SK-N-SH treated with all-trans-retinoic acid at 6 μM for 48 hours (cell line): ENCODE measurements around the gene VWDE.

ENCODE experiments used
- BACH2 ChIP-seq: fragments of 250-450 bp; sonication (Bioruptor Pico); IDR thresholded peaks from 2 replicates; pipeline ENCODE4 v1.9.0; 2021; ENCODE audit warnings: mild to moderate bottlenecking, borderline replicate concordance
- CSDC2 ChIP-seq: fragments of 250-450 bp; sonication (Bioruptor Pico); IDR thresholded peaks from 2 replicates; pipeline ENCODE4 v1.5.0; 2020; ENCODE audit warnings: mild to moderate bottlenecking, moderate library complexity
- ESRRG ChIP-seq: fragments of 250-450 bp; sonication (Bioruptor Pico); IDR thresholded peaks from 2 replicates; pipeline ENCODE4 v1.6.1; 2021; ENCODE audit warnings: mild to moderate bottlenecking
- ISL1 ChIP-seq: fragments of 250-450 bp; sonication (Bioruptor Pico); IDR thresholded peaks from 2 replicates; pipeline ENCODE4 v2.1.2; 2022; ENCODE audit warnings: mild to moderate bottlenecking, moderate library complexity
- OSR1 ChIP-seq: fragments of 250-450 bp; sonication (Bioruptor Pico); IDR thresholded peaks from 2 replicates; pipeline ENCODE4 v1.8.0; 2022; ENCODE audit warnings: moderate library complexity, mild to moderate bottlenecking, inconsistent platforms
- PPARA ChIP-seq: fragments of 250-450 bp; sonication (Bioruptor Pico); IDR thresholded peaks from 2 replicates; pipeline ENCODE4 v1.5.0; 2020; ENCODE audit warnings: mild to moderate bottlenecking, borderline replicate concordance
- SNAI2 ChIP-seq: fragments of 250-450 bp; sonication (Bioruptor Pico); IDR thresholded peaks from 2 replicates; pipeline ENCODE4 v1.5.0; 2020; ENCODE audit warnings: mild to moderate bottlenecking, moderate library complexity
- ZFP30 ChIP-seq: fragments of 450-650 bp; formaldehyde crosslinking; IDR thresholded peaks from 2 replicates; pipeline ENCODE4 v1.5.0; 2022; ENCODE audit warnings: mild to moderate bottlenecking, moderate library complexity
- ZNF565 ChIP-seq: fragments of 450-650 bp; formaldehyde crosslinking; conservative IDR thresholded peaks from 2 replicates; pipeline ENCODE4 v1.5.0; 2020; ENCODE audit warnings: low read depth, mild to moderate bottlenecking, moderate library complexity
- ZNF8 ChIP-seq: fragments of 450-650 bp; formaldehyde crosslinking; IDR thresholded peaks from 2 replicates; pipeline ENCODE4 v1.5.0; 2020; ENCODE audit warnings: mild to moderate bottlenecking, moderate library complexity
- TF ChIP-seq, protein P1 (sequence below): fragments of 250-450 bp; sonication (Bioruptor Pico); IDR thresholded peaks from 2 replicates; pipeline ENCODE4 v1.5.1; 2020; ENCODE audit warnings: low read depth, mild to moderate bottlenecking, moderate library complexity
- TF ChIP-seq, protein P2 (sequence below): fragments of 250-450 bp; sonication (Bioruptor Pico); IDR thresholded peaks from 2 replicates; pipeline ENCODE4 v1.8.0; 2021; ENCODE audit warnings: low read depth, mild to moderate bottlenecking, moderate library complexity, borderline replicate concordance

DNA sequence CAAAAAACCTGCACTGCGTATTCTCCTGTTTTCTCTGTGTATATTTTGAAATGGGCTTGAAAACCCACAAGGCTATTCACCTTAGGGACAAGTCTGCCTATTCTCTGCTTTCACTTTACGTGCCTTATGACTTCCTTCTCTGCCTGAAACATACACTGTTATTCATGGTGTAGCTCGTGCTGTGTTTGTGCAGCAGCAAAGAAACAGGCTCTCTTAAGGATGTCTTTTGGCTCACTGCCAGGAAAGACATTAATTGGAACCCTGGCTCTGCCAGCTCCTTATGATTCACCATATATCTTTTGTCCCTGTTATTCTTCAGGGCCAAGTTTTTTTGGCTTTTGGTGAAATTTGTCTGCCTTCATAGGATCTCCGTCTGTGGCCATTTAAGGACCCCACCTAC, 100.2 kb downstream of the VWDE start:
- TF ChIP-seq ESRRG (CRISPR knock-in tag) (no peak), BACH2 (no peak), PPARA (CRISPR knock-in tag) (no peak), ZFP30 (CRISPR knock-in tag) (no peak), SNAI2 (CRISPR knock-in tag) (no peak), OSR1 (CRISPR knock-in tag) (no peak), CSDC2 (CRISPR knock-in tag) (no peak; the same call in 1 of the 2 replicates), ISL1 (peak; percentile 91), ZNF565 (no peak), ZNF8 (no peak)
- TF ChIP-seq, protein P1, sequence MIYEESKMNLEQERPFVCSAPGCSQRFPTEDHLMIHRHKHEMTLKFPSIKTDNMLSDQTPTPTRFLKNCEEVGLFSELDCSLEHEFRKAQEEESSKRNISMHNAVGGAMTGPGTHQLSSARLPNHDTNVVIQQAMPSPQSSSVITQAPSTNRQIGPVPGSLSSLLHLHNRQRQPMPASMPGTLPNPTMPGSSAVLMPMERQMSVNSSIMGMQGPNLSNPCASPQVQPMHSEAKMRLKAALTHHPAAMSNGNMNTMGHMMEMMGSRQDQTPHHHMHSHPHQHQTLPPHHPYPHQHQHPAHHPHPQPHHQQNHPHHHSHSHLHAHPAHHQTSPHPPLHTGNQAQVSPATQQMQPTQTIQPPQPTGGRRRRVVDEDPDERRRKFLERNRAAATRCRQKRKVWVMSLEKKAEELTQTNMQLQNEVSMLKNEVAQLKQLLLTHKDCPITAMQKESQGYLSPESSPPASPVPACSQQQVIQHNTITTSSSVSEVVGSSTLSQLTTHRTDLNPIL (CRISPR knock-in tag): no peak
- TF ChIP-seq, protein P2, sequence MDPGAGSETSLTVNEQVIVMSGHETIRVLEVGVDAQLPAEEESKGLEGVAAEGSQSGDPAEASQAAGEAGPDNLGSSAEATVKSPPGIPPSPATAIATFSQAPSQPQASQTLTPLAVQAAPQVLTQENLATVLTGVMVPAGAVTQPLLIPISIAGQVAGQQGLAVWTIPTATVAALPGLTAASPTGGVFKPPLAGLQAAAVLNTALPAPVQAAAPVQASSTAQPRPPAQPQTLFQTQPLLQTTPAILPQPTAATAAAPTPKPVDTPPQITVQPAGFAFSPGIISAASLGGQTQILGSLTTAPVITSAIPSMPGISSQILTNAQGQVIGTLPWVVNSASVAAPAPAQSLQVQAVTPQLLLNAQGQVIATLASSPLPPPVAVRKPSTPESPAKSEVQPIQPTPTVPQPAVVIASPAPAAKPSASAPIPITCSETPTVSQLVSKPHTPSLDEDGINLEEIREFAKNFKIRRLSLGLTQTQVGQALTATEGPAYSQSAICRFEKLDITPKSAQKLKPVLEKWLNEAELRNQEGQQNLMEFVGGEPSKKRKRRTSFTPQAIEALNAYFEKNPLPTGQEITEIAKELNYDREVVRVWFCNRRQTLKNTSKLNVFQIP (CRISPR knock-in tag): no peak
